Astrocyte of the cerebellum (primary cell): Measurements from ENCODE around the gene RMND1.

Source experiments
- DNase-seq: peaks from one replicate; pipeline ENCODE4 v3.0.0-alpha.2; 2011; ENCODE audit warnings: low read depth
- H3K4me3 ChIP-seq: 2 replicates; pipeline ENCODE4 v1.5.1; 2011; ENCODE audit warnings: mild to moderate bottlenecking, low read depth, low read length, moderate library complexity
- in situ Hi-C: cut with HindIII; loops from 2 replicates; pipeline ENCODE4 v1.10.0; 2017; ENCODE audit warnings: low sequenced_read_pairs
- TF ChIP-seq, protein P1 (sequence below): IDR thresholded peaks from 2 replicates; pipeline ENCODE4 v1.5.1; 2012; ENCODE audit warnings: low read length, low read depth, moderate library complexity, mild to moderate bottlenecking; ENCODE audit errors: missing control alignments

The RMND1 gene

GRCh38 chr6:151413372-151414145, 38.4 kb downstream of the RMND1 start:
- in situ Hi-C loops = no loop called here
- TF ChIP-seq, protein P1, sequence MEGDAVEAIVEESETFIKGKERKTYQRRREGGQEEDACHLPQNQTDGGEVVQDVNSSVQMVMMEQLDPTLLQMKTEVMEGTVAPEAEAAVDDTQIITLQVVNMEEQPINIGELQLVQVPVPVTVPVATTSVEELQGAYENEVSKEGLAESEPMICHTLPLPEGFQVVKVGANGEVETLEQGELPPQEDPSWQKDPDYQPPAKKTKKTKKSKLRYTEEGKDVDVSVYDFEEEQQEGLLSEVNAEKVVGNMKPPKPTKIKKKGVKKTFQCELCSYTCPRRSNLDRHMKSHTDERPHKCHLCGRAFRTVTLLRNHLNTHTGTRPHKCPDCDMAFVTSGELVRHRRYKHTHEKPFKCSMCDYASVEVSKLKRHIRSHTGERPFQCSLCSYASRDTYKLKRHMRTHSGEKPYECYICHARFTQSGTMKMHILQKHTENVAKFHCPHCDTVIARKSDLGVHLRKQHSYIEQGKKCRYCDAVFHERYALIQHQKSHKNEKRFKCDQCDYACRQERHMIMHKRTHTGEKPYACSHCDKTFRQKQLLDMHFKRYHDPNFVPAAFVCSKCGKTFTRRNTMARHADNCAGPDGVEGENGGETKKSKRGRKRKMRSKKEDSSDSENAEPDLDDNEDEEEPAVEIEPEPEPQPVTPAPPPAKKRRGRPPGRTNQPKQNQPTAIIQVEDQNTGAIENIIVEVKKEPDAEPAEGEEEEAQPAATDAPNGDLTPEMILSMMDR = no peak
- DNase-seq = no peak
- no peak overlapping the region for H3K4me3 ChIP-seq

GRCh38 chr6:151412909-151413308, 39.0 kb downstream of the RMND1 start:
- in situ Hi-C loops = no loop called here
- no peak for DNase-seq
- H3K4me3 ChIP-seq = no peak overlapping the region
- TF ChIP-seq, protein P1 = no peak

DNA sequence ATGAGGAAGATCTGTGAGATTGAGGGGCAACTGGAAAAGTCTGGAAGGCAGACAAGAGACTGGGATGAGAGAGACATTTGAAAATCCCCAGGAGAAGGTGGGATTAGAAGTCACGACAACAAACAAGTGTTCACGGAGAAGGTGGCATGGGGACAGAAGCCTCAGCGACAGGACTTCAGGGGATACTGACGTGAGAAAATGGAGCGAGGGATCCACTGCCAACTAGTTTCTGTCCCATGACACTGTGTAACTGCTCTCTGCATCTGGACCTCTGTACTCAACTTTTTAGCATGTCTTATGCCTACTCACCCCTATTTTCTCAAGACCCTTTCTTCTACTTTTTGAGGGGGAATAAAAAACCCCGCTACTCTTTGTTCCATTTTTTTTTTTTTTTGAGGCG, 42.2 kb downstream of the RMND1 start:
- TF ChIP-seq, protein P1 = no peak
- DNase-seq = no peak
- no peak overlapping the region for H3K4me3 ChIP-seq
- in situ Hi-C loops = no loop called here

DNA sequence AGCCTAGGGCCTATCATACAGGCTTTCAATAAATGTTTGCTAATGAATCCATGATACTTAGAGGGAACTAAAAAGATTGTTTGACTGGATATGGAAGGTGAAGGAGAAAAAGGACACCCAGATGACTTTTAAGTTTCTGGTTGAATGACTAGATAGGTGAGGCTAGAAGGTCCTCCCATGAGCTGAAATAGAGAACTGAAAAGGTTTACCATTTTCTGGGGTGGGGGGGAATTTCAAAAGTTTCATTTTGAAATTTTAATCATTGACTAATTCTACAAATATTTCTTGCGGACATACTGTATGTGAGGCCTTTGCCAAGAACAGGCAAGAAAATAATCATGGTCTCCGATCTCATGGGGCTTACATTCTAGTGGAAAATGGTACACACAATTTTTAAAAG, 42.7 kb downstream of the RMND1 start:
- TF ChIP-seq, protein P1 = no peak
- in situ Hi-C loops = no loop called here
- no peak for DNase-seq
- H3K4me3 ChIP-seq = no peak overlapping the region

GRCh38 chr6:151408858-151409257, 43.1 kb downstream of the RMND1 start:
- no peak for DNase-seq
- TF ChIP-seq, protein P1 = no peak
- in situ Hi-C loops = no loop called here
- H3K4me3 ChIP-seq = no peak overlapping the region

DNA sequence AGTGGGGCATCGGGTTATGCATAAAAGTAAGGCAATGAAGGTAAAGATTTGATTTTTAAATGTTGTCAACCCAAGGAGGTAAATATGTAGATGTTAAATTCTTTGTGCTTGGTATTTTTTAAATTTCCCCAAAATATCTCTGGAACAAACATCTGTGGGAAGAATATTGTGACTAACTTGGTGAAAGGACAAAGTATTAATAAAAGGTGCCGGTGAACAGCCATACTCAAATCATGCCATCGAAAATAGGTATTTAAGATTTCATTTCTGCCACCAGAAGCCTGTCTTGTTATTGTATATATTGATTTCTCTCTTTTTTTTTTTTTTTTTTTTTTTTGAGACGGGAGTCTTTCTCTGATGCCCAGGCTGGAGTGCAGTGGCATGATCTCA, 48.0 kb downstream of the RMND1 start:
- in situ Hi-C loops = no loop called here
- no peak overlapping the region for H3K4me3 ChIP-seq
- TF ChIP-seq, protein P1 = no peak
- DNase-seq = no peak

- TF ChIP-seq, protein P1 = no peak
- in situ Hi-C loops = no loop called here
- DNase-seq = no peak
- no peak overlapping the region for H3K4me3 ChIP-seq
These were observed 49.7 kb downstream of the RMND1 start for GRCh38 chr6:151402228-151402627.
